KOPT-K1 (cell line): ENCODE measurements around the gene CES3.
A peak's percentile ranks its signal among the peaks of the same experiment; 100 is the strongest.

Experiments
- H3K27ac ChIP-seq: fragments of 200-600 bp; sonication (generic); 2 replicates; pipeline ENCODE4 v1.5.1; 2016; ENCODE audit warnings: antibody characterized with exemption, mild to moderate bottlenecking, low read depth, low read length; ENCODE audit not compliant: poor library complexity, severe bottlenecking
- H3K36me3 ChIP-seq: fragments of 200-600 bp; sonication (generic); 2 replicates; pipeline ENCODE4 v1.5.1; 2017; ENCODE audit warnings: antibody characterized with exemption, mild to moderate bottlenecking, low read length, moderate library complexity; ENCODE audit not compliant: insufficient read depth
- H3K9me3 ChIP-seq: fragments of 200-600 bp; sonication (generic); 2 replicates; pipeline ENCODE4 v1.5.1; 2017; ENCODE audit warnings: antibody characterized with exemption, low read length, mild to moderate bottlenecking; ENCODE audit not compliant: insufficient read depth, poor library complexity, severe bottlenecking

Gene CES3

GRCh38 chr16:67013823-67014633 is 53.0 kb downstream of the CES3 start:
- no peaks in the 10 kb centered on the region for H3K36me3 ChIP-seq
- H3K27ac ChIP-seq, result peak overlapping the region; percentile 64

GRCh38 chr16:67014634-67015312 is 53.7 kb downstream of the CES3 start:
- Histone ChIP-seq H3K36me3 (no peaks in the 10 kb centered on the region), H3K9me3 (no peaks in the 10 kb centered on the region), H3K27ac (peak overlapping the region; percentile 64)

More at GRCh38 chr16:67013823-67014633, 53.0 kb downstream of the CES3 start:
- no peaks in the 10 kb centered on the region for H3K9me3 ChIP-seq

- Histone ChIP-seq H3K36me3 (no peaks in the 10 kb centered on the region), H3K27ac (no peak overlapping the region), H3K9me3 (no peaks in the 10 kb centered on the region)
Observed at GRCh38 chr16:67015313-67015731, 54.3 kb downstream of the CES3 start.

GRCh38 chr16:67016143-67016542 is 55.1 kb downstream of the CES3 start:
- no peaks in the 10 kb centered on the region for H3K36me3 ChIP-seq
- H3K27ac ChIP-seq, result no peak overlapping the region
- H3K9me3 ChIP-seq, result no peaks in the 10 kb centered on the region

- H3K36me3 ChIP-seq, result no peaks in the 10 kb centered on the region
- no peaks in the 10 kb centered on the region for H3K9me3 ChIP-seq
- no peak overlapping the region for H3K27ac ChIP-seq
Observed at GRCh38 chr16:67016681-67017420, 55.8 kb downstream of the CES3 start.

- Histone ChIP-seq H3K27ac (no peak overlapping the region), H3K9me3 (no peaks in the 10 kb centered on the region), H3K36me3 (no peaks in the 10 kb centered on the region)
Observed at GRCh38 chr16:67017421-67017750, 56.3 kb downstream of the CES3 start.

GRCh38 chr16:67017810-67018488 is 56.9 kb downstream of the CES3 start:
- no peaks in the 10 kb centered on the region for H3K36me3 ChIP-seq
- no peak overlapping the region for H3K27ac ChIP-seq
- H3K9me3 ChIP-seq, result no peaks in the 10 kb centered on the region

- H3K9me3 ChIP-seq, result no peaks in the 10 kb centered on the region
- no peaks in the 10 kb centered on the region for H3K36me3 ChIP-seq
- no peak overlapping the region for H3K27ac ChIP-seq
Observed at GRCh38 chr16:67019171-67019570, 58.1 kb downstream of the CES3 start.

- Histone ChIP-seq H3K9me3 (no peaks in the 10 kb centered on the region), H3K36me3 (no peaks in the 10 kb centered on the region), H3K27ac (no peak overlapping the region)
Observed at GRCh38 chr16:67021321-67021720, 60.3 kb downstream of the CES3 start.

- no peak overlapping the region for H3K27ac ChIP-seq
- no peaks in the 10 kb centered on the region for H3K9me3 ChIP-seq
- H3K36me3 ChIP-seq, result no peaks in the 10 kb centered on the region
Observed at GRCh38 chr16:67022531-67023214, 61.6 kb downstream of the CES3 start.

- Histone ChIP-seq H3K27ac (no peak overlapping the region), H3K9me3 (no peaks in the 10 kb centered on the region)
Observed at GRCh38 chr16:67023689-67024088, 62.6 kb downstream of the CES3 start.

More at GRCh38 chr16:67023689-67024088, 62.6 kb downstream of the CES3 start:
- no peaks in the 10 kb centered on the region for H3K36me3 ChIP-seq
